Measurements from ENCODE around the gene MOXD1.

Gene MOXD1

GRCh38 chr6:132399376-132400074 lies 1.8 kb downstream of the MOXD1 start:
- no peak for DNase-seq

GRCh38 chr6:132395015-132395597 lies 6.2 kb downstream of the MOXD1 start:
- DNase-seq: no peak

DNA sequence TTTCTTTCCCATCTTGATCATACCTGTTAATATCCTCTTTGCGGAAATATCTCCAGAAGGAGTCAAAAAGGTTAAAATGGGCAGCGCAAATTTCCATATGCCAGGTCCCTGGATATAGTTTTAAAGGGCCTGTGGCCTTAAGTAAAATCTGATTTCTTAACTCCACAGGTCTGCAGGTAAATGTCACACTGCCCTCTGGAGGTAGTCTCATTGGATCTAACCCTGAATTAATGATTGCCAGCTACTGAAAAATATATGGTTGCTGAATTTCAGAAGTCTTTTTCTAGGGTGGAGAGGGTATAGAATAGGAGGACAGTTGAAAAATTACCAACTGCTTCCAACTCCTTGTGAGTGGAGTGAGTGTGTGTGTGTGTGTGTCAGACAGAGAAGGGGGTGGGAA lies 8.5 kb downstream of the MOXD1 start:
- no peak for DNase-seq

DNA sequence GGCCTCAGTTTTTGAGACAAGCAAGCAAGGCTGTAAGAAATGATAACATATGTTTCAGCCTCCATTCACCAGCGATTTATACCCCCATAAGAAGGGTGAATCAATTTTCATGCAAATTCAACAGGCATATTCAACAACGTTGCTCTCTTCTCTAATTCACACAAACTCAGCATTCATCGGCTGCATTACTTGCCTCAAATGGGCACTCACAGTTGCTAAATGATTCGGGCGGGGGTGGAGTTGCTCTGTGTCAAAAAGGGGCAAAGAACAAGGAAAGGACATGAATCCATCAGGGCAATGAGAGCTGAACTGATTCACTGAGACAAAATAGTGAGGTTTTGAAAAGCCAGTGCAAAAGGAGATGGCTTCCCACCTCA lies 9.0 kb downstream of the MOXD1 start:
- no peak for DNase-seq

GRCh38 chr6:132391391-132392269 lies 9.6 kb downstream of the MOXD1 start:
- DNase-seq: no peak

DNA sequence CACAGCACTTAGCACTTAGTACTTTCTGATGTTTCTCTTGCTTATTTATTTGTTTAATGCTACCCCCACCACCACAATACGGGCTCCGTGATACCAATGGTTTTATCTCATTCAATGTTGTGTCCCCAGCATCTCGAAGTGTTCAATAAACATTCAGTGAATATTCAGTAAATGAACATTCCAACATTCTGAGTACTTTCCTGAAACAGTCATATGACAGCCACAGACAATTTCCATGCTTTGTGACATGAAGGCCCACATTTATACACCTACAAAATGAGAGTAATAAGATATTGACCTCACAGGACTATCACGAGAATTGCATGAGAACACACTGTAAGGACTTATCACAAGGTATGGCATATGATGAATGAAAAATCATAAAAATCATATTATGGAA lies 10.8 kb downstream of the MOXD1 start:
- no peak for DNase-seq

DNA sequence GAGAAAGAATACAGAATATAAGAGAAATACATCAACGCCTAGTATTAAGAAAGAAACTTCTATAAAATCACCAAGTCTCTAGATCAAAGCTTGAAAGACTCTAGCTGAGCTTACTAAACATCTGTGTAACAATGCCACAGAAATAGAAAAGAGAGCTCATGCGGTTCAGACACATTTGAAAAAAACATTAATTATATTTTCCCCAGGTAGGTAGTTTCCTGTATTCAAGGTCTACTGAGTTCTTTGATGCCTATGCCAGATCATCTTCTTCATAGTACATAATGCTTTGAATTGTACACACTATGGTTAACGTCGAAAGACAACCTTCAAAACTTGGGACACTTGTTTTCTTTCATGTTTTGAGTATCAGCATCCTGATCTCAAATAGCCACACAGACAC lies 11.3 kb downstream of the MOXD1 start:
- DNase-seq: no peak

DNA sequence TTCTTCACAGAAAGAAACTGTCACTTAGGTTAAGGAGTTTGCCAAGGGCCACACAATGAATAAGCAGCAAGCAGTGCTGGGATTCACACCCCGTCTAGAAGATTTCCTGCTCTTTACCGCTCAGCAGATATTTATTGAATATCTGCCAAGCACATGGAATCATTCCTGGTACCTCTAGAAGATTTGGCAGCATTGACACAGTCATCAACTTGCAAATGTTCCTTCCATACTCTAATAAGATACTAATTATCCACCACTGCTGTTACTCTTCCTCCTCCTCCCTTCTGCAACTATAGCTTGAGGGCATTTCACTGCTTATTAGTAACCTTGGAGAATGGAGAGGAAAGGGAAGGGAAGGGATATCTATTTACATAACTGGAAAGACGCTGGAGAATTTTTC lies 13.0 kb downstream of the MOXD1 start:
- DNase-seq: no peak

DNA sequence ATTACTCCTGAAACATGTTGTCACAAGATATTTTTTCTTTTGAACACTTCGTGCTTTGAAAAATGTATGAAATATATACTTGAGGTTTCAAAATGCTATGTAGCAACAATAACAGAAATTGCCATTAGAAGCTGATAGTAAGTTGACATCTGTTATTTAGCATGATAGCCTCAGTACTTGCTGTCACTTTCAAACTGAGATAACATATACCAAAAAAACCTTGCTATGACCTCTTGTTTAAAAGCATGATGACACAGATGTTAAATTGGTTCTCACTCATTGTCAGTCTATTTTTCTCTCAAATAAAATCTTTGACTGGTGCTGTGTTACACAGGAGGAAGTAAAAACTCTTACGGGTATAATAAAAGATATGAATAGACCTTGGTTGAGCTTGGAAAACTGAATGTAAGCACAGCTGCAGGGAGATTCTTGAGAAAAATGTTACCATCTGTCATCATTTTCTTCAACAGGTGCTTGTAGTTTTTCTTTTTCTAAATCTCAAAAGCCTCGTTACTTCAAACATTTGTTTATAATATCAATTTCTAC lies 18.6 kb downstream of the MOXD1 start:
- DNase-seq: no peak

DNA sequence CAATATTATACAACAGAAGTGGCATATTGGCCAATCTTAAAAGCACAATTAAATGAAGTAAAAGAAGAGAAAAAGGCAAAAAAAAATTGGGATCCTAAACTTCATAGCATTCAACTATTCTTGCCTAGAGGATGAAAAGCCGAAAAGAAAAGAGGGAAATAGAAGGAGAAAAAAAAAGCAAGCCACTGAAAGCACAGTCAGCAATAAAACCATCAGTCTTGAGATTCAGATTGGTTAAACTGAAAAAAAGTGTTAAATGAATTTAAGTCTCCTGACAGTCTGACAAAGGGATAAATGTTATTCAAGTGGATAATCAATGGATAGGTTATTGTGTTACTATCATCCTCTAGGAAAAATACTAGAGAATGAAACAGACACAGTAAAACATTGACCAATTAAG lies 19.9 kb downstream of the MOXD1 start:
- no peak for DNase-seq

GRCh38 chr6:132380358-132381029 lies 20.8 kb downstream of the MOXD1 start:
- no peak for DNase-seq

- no peak for DNase-seq
These were observed 31.7 kb downstream of the MOXD1 start for GRCh38 chr6:132369526-132369925.

- DNase-seq: no peak
These were observed 32.3 kb downstream of the MOXD1 start for GRCh38 chr6:132368916-132369481.

- DNase-seq: no peak
These were observed 35.9 kb downstream of the MOXD1 start for GRCh38 chr6:132365281-132365907.

GRCh38 chr6:132364306-132365074 lies 36.8 kb downstream of the MOXD1 start:
- DNase-seq: no peak

GRCh38 chr6:132362442-132363185 lies 38.7 kb downstream of the MOXD1 start:
- DNase-seq: no peak

DNA sequence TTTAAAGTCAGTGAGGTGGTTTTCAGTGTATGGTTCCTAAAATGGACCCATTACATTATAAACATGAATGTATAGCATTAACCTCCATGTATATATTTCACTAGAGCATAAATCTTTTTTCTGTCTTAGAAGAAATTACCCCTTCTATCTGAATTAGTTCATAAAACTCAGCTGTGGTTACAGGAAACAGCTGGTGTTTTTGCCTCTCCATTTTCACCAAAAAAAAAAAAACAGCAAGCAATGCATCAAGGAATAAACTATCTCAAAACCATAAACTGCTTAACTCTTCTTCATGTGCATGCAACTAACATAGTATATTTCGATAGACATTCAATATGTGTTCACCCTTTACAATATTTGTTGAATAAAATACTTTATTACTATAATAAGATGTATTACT lies 40.2 kb downstream of the MOXD1 start:
- no peak for DNase-seq

GRCh38 chr6:132359886-132360285 lies 41.4 kb downstream of the MOXD1 start:
- no peak for DNase-seq

- DNase-seq: no peak
These were observed 44.2 kb downstream of the MOXD1 start for GRCh38 chr6:132357120-132357519.

DNA sequence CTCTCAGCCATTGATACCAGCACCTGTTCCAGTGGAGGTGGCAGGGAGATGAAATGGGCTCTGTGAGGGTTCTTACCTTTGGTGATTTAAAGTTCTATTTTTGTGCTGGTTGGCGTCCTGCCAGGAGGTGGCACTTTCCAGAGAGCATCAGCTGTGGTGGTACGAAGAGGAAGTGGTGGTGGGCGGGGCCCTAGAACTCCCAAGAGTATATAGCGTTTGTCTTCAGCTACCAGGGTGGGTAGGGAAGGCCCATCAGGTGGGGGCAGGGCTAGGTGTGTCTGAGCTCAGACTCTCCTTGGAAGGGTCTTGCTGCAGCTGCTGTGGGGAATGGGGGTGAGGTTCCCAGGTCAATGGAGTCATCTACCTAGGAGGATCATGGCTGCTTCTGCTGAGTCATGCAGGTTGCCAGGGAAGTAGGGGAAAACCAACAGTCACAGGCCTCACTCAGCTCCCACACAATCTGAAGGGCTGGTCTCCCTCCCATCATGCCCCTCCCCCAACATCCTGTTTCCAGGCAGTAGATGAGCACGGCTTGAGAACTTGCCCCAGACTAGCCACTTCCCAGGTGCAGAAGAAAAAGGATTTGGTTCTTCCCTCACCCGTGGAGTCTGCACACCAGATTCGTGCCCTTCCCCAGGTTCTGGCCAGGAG lies 46.6 kb downstream of the MOXD1 start:
- DNase-seq: no peak

Data from NCI-H345 (cell line).